ENCODE data around the gene PREX1.

Gene PREX1

DNA sequence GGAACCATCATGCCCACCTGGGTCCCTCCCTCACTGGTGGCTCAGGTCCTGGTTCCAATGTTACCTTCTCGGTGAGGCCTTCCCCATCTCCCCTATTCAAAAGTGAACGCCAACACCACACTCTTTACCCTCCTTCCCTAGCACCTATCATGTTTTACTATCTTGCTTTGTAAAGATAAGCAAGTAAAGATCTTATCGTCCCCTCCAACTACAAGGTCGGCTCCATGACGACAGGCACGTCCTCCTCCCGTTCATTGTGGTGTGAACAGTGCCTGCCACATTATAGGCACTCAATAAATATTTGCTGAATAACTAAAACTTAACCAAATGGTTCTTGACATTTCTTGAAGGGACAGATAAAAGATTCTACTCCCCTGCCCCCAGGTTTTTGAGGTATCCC, 147.1 kb downstream of the PREX1 start:
- no peak for DNase-seq (ENCODE audit: low spot score)

DNA sequence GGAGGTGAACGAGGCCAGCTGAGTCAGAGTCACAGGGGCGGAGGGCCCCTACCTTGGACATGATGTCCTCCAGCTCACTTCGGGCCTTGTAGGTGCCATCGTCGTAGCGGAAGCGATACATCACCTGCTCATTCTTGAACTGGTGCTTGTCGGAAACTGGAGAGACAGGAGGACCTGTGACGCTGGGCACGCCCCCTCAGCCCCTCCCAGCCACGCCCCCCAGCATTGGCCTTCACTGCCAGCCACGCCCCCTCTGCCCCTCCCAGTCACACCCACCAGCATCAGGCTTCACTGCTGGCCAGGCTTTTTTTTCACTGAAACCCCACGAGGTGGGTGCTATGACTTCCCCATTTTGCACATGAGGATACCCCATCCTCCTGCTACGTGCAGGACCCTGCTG, 148.2 kb downstream of the PREX1 start:
- DNase-seq (ENCODE audit: low spot score): no peak

DNA sequence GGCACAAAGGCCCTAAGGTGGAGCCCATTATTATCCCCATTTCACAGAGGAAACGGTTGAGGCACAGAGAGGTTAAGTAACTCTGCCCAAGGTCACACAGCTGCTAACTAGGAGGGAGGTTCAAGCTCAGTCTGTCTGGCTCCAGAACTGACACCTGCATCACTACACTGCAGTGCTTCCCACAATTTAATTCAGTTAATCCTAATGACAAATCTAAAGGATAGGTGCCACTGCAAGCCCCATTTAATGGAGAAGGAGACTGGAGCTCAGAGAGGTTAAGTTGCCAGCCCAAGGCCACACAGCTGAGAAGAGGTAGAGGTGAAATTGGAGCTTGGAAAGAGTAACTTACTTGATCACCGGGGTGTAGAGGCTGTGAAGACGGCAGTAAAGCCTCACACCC, 148.8 kb downstream of the PREX1 start:
- no peak for DNase-seq (ENCODE audit: low spot score)

DNA sequence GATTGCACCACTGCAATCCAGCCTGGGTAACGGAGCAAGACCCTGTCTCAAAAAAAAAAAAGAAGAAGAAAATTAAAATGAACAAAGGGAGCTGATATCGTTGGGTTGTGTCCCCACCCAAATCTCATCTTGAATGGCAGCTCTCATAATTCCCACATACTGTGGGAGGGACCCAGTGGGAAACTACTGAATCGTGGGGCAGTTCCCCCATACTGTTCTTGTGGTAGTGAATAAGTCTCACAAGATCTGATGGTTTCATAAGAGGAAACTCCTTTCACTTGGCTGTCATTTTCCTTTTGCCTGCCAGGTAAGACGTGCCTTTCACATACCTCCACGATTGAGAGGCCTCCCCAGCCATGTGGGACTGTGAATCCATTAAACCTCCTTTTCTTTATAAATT, 149.4 kb downstream of the PREX1 start:
- DNase-seq (ENCODE audit: low spot score): no peak

DNA sequence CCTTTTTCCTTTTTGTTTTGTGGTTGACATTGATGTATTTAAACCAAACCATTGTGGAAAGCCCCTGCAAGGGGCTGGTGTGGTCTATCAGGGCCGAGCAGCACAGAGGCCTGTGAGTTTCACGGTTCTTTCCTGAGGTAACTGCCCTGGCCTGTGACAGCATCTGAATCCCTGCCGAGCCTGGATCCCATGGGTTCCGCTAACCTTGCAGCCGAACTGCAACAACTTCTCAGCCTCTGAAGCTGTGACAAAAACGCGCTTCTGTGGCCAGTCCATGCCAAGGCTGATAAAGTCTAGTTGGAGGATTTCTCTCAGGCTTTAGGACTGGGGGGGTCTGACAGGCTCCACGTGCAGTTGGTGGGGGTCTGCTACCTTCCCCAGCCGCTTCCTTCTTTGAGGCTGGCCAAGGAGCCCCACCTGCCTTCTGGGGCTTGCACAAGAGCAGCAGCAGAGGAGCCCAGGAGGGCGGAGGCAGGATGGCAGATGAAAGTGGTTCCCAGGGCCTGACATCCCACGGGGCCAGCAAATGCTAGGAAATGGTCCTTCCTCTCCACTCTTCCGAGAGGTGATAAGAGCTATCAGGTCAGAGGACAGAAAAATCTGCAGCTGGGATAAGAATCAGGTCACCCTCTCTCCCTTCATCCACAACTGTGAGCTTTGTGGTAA, 150.9 kb downstream of the PREX1 start:
- no peak for DNase-seq (ENCODE audit: low spot score)

DNA sequence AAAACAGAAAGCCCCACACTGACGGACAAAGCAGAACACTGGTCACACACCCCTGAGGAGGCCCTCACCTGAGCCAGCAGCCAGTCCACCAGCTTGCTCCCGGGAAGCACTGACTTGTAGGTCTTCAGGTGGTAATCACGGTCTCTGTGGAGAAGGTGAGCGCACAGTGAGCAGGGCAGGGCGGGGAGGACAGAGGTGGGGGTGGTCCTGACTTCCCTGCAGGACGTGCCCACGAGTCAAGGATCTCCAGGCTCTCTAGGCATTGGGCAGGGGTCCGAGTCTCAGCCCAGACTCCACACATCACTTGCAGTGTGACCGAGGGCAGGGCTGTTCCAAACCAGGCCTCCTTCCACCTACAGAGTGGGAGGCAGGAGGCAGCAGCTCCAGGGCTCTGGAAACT, 151.7 kb downstream of the PREX1 start:
- DNase-seq (ENCODE audit: low spot score): no peak

DNA sequence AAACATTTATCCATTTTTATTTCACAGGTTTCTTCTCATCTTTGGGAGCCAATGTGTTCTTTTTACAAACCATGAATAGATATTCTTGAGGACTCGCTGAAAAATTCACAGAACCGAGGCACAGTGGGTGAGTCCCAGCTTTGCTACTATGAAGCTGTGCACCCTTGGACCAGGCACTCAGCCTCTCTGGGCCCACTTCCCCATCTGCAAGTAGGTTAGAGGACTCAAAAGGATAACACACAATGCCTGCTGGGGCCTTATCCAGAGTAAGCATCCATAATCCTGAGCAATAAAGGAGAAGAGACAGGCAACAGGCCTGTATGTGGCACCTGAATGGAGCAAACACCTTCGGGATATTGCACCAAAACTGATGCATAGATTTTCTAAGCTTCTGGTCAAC, 153.3 kb downstream of the PREX1 start:
- no peak for DNase-seq (ENCODE audit: low spot score)

DNA sequence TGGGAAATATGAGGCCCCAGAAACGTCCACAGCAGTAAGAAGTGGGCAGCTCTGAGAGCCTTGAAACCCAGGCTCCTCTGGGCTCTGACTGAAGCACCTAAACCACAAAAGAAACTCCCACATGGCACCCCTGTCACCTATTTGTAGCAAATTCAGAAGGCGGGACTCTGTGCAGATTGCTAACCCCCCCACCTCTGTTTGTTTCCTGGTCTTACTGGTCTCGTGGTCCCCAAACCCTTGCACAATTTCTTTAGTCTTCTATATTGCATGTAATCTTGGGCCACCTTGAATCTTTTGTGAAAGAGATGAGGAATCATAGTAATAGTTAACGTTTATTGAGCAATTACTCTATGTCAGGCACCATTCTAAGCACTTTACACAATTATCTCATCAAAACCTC, 154.3 kb downstream of the PREX1 start:
- no peak for DNase-seq (ENCODE audit: low spot score)

DNA sequence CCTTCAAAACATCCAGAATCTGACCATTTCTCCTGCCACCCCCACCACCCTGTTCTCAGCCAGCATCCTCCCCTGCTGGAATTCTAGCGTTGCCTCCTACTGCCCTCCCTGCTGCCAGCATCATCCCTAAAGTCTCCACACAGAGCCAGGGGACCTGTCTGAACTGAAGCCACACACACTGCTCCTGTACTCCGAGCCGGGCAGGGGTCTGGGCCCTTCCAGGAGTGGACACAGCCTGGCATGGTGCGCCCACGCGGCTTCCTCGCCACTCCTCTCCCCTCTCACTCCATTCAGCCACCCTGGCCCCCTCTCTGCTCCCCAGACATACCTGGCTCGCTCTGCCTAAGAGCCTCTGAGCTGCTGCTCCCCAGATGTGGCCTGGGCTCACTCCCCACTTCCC, 155.5 kb downstream of the PREX1 start:
- no peak for DNase-seq (ENCODE audit: low spot score)

DNA sequence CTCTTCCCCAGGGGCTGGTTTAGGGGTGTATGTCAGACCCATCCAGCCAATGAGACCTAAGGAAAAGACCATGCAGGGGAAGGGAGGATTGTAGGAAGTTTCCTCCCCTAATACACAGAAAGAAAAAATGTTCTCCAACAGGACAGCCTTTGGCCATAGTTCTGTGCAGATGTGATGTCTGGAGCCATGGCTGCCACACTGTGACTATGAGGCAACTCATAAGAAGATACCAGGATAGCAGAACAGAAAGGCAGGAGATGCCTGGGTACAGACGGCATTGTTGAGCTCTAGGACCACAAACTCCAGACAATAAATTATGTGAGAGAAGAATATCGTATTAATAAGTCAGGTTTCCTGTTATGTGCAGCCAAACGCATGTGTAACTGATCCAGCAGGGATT, 156.7 kb downstream of the PREX1 start:
- DNase-seq (ENCODE audit: low spot score): no peak

DNA sequence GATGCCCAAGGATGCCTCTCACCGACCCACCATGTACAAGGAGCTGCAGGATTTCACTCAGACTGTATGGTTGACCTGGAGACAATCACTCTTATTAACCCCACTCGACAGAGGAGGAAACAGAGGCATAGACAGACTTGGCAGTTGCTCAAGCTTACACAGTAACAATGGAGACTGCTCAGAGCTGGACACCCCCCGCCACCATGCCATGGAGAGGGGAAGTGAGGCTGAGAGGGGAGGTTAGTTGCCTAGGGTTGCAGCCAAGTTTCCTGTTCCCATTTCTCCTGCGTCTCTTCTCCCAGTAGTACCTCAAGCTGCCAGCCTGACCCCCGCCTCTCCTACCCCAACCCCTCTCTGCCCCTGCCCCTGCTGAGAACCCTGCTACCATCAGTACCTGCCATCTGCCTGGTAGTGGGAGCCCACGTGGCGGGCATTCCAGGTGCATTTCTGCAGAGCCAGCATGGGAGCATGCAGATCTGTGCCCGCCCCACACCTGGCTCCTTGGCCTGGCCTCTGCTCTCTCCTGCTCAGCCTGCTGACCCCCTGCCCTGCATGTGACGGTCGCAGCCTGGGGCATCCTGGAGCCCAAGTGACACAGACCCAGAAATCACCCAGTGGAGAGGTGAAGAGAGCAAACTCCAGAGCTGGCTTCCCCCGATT, 157.7 kb downstream of the PREX1 start:
- no peak for DNase-seq (ENCODE audit: low spot score)

DNA sequence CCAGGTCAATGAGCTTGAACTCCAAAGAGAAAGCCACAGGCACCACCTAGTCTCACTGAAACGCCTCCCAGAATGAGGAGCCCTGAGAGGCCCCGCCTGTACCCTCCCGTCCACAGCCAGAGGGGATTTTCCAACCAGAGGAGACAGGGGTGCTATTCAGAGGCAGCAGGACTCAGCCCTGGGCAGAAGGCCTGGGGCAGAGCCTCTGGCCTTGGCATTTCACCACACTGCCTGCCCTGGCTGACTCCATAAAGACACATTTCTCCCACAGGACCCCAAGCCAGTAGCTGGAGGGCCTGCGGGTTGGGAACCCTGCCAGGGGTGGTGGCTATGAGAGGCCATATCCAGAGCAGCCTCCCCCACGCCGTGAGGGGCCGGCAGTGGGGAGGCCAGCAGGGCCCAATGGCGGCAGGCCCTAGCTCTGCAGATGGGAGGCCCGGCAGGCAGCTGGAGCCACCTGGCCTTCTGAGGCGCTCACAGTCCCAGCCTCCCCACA, 159.3 kb downstream of the PREX1 start:
- peak; percentile 22 for DNase-seq (ENCODE audit: low spot score)

DNA sequence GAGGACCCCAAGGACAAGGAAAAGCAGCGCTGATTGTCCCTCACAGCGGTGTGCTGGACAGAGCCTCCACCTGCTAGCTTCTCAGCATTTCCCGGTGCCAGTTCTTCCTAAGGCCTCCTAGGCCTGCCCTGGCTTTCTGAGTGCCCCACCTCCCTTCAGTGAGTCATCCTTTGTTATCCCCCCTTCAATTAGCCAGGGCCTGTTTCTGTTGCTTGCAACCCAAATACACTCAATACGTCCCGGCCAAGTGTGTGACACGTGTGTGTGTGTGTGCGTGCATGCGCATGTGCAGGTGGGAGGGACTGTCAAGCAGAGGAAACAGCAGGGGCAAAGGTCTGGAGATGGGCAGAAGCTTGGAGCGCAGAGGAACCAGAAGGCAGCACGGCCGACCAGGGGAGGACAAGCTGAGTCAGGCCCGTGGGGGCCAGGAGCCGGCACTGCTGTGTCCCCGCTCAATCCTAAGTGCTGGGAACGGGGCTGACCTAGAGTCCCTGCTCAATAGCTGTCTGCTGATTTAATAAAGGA, 159.8 kb downstream of the PREX1 start:
- DNase-seq (ENCODE audit: low spot score): no peak

DNA sequence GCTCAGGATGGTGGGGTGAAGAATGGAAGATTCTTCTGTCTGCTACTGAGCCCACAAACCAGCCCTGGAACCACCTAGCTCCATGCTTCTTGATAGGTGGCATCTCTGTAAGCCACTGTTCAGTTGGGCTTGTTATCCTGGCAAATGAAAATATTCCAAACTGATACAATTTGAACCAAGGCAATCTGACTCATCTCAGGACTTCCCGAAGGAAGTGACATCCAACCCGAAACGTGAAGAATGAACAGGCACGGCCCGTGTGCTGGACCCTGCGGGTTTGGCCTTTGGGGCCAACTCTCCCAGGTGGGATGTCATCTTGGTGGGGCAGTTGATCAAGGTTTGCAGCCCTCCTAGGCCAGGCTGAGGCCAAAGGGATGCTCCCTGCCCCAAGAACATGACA, 160.3 kb downstream of the PREX1 start:
- no peak for DNase-seq (ENCODE audit: low spot score)

DNA sequence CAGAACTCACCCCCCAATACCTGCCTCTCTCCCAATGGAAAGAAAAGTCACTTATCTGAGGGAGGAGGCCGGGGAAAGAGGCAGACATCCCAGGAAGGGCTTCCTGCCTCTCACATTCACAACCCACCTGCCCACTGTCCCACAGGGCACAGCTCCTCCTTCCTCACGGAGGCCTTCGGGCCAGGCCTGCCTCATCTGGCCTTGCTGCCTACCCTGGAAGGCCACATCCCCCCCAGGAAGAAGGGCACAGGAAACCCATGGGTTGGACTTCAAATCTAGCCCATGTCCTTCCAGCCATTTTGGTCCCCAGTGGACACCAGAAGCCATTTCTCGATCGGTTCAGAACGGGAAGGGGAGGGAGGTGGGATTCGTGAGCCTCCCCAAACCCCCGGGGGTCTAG, 162.0 kb downstream of the PREX1 start:
- DNase-seq (ENCODE audit: low spot score): no peak

DNA sequence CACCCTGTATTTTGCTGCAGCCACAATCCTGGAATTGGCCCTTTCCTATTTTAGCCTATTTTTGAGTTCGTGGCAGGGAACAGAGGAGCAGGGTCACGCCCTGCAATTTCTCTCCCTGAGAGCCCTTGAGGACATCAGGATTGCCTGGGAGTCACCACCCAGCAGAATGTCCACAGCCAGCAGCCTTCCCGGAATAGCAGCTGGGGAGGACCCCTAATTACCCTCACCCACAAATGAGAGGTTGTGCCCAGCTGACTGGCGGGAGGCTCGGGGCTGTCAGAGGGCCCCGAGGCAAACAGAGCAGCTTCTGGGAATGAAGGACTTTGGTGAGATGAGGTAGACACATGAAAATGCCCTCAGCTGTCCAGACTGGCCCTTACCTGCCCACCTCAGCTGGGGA, 165.1 kb downstream of the PREX1 start:
- DNase-seq (ENCODE audit: low spot score): no peak

DNA sequence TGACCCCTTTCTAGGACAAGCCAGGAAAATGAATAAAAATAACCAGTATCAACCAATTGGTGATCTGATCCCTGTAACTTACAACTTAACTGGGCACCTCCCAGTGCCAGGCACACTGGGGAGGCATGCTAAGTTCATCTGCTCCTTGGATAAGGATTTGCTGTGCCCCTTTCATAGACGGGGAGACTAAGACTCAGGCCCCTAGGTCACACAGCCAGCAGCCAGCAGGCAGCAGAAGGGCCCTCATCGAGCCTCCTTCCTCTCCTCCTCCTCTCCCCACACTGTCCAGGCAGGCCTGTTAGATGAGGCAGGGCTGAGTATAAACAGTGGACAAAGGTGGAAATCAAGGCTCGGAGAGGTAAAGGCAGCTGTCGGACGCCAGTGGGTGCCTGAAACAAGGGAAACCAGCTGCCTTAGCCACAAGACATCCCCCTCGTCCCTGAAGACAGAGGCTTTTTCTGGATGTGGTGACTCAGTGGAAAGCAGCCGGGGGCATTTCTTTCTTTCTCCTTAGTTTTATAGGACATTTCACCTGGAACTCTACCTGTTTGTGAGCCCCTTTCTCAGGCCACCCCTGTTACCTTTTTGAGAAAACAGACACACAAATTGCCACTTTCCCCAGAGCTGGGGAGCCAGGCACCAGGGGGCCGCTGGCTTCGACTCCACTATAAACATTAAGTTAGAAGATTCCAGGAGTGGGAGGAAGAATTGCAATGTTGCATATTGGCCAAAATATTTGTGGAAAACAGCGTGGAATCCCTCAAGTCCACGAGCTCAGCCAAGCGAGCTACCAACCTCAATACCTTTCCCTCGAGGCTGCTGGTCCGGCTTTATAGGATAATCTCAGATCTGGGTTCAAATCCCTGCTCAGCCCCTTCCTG, 166.0 kb downstream of the PREX1 start:
- DNase-seq (ENCODE audit: low spot score): no peak

DNA sequence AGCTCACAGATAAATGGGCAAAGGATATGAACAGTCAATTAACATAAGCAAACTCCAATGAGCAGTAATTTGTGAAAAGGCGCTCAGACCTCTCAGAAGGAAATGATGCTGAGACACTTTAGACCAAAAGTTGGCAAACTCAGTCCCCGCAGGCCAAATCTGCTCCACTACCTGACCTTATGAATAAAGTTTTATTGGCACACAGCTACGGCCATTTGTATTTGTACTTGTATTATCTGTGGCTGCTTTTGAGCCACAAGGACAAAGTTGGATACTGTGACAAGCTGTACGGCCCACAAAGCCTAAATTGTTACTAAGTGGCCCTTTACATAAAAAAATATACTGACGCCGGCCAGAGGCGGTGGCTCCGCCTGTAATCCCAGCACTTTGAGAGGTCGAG, 167.0 kb downstream of the PREX1 start:
- no peak for DNase-seq (ENCODE audit: low spot score)

DNA sequence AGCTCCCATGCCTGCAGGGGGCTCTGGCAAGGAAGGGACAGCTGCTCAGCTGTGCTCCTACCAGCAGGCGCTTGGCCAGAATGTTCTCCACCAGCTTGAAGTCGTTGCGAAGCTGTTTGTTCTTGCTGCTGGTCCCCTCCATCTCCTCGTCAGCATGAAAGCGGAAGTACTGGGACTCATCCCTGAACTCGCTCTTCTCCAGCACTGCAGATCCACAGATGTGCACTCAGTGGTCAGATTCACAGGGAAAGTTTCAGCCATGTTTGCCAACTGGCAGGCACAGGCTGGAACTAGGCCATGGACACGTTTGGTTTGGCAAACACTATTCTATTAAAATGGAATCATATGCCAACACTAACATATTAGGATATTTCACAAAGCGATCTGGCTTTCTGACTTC, 167.9 kb downstream of the PREX1 start:
- DNase-seq (ENCODE audit: low spot score): no peak

DNA sequence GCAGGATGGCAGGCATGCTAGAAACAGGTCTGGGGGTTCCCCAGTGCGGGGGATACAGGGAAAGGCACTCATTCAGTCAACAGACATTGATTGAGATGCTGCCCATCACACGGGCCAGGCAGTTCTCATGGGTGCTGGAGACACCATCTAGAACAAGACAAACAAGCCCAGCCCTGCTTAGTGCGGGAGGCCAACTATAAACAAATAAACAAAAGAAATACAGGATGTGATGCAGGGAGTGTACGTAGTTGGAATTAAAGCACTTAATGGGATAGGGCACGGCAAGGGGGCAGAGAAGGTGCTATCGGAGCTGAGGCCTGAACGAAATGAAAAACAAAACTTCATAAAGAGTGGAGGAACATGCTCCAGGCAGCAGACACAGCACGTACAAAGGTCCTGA, 169.3 kb downstream of the PREX1 start:
- no peak for DNase-seq (ENCODE audit: low spot score)

DNA sequence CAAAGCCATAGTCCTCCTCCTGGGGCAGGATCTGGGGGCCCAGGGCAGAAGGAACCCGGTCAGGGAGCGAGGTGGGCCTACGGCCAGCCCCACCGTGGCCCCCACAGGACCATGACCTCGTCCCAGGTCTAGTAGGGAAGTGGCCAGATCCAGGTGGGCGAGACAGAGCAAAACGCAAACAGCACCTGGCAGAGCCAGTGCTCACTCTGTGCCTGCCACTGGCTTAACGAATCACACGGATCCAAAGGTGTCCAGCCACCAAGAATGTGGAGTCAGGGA, 169.7 kb downstream of the PREX1 start:
- no peak for DNase-seq (ENCODE audit: low spot score)

DNA sequence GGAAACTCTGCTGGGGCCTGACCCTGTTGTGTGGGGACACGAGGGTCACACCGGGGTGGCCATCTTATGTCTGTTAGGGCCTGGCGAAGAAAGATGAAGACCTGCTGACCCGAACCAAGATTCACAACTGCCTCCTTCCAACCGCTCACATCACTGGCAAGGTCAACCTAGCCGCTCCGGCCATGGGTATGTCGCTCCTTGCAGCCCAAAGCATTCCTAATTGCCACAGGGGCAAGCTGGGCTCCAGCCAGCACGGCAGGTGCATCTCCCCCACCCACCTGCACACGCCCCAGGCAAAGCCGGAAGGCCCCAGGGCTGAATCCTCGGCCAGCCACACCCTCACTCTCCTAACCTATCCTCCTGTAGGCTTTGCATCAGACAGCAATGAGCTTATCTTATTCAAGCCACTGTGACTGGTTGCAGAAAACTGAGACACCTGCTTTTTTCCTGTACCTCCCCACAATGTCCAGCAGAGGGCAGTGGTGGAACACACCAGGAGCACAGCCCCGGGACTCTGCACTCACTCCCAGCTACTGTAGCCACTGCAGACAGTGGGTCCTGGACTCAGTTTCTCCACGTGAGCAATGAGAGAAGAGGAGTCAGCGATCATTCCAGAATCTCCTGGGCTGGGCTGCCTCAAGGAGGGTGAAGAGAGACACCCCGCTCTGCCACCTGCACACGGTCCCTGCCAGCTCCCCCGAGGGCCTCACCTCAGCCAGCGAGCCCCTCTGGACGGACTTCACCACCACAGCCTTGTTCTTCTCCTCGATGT, 170.2 kb downstream of the PREX1 start:
- DNase-seq (ENCODE audit: low spot score): peak; percentile 93

Measured in AG08395 (cell line).